GM19455 (cell line): Measurements from ENCODE around the gene CEBPB.
A peak's percentile ranks its signal among the peaks of the same experiment; 100 is the strongest.
"Not testable (repeated sequence)": the region's sequence is repeated elsewhere in the genome, so short reads cannot be mapped to it uniquely, and the experiment has no call there.

Experiments used
- ATAC-seq: cut with Tn5 transposase; IDR thresholded peaks from one replicate; pipeline ENCODE4 v1.9.1; 2021; ENCODE audit not compliant: unreplicated experiment

The CEBPB gene

DNA sequence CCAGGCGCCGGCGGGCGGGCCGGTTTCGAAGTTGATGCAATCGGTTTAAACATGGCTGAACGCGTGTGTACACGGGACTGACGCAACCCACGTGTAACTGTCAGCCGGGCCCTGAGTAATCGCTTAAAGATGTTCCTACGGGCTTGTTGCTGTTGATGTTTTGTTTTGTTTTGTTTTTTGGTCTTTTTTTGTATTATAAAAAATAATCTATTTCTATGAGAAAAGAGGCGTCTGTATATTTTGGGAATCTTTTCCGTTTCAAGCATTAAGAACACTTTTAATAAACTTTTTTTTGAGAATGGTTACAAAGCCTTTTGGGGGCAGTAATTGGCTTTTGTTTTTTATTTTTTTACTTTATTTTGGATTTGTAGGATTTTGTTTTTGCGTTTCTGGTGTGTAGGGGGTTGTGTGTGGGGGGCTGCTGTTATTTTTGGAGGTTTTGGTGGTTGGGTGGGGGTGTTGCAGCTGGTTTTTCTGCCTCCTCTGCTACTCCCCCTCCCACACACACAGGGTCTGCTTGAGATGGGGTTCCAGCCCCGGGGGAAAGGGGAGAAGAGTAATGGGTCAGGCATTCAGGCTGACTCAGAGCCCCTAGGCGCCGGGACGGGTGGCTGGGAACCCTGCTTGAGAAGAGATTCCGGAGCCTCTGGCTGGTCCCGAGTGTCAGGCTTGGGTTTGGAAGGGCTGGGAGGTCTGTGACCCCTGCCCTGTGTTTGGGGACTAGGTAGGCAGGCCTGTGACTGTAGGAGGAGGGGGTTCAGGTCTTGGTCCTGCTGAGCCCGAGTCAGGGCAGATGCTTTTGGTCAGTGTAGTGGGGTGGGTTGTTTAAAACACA is 2.0 kb downstream of the CEBPB start:
- peak; percentile 42 for ATAC-seq

DNA sequence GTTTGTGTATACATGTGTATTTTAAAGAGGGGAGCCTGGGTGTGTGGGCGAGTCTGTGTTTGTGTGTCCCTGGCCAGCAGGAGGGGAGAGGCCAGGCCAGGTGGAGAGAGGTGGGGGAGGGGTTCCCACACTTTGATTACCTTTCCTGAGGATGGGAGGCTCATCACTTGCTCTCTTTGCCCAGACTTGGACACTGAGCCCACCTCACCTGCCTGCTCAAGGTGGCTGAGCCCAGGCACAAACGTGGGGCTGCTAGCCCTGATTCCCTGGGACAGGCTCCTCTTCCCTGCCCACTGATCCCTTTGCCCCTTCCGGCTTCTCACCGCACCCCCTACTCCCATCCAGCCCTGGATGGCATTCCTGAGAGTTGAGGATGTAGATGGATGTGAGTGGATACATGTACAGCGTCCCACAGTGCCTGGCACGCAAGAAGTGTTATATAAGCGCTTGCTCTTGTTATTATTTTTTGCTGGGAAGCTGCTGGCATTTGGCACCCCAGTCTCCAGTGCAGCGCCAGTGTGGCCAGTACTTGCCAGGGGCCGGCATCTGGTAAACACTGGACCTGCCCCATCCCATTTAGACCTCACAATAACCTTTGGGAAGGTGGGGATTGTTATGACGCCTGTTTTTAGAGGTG is 2.7 kb downstream of the CEBPB start:
- ATAC-seq, result no peak

GRCh38 chr20:50193836-50194421 is 3.3 kb downstream of the CEBPB start:
- no peak for ATAC-seq

DNA sequence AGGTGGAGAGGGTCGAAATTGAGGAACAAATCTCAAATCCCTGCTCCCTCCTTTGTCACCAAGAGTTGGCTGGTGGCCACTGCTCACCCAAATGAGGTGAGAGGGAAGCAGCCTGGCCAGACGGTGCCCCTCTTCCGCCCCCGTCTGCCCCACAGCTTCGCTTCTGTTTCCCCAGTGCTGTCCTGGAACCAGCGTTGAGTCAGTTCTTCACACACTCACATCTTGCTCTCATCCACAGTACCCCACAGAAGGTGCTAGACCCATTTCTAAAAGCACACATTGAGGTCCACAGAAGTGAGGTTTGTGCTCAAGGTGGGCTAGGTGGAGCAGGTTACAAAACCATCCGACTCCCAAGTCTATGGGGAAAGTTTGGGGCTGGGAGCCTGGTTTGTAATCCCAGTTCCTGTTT is 3.8 kb downstream of the CEBPB start:
- ATAC-seq, result no peak

DNA sequence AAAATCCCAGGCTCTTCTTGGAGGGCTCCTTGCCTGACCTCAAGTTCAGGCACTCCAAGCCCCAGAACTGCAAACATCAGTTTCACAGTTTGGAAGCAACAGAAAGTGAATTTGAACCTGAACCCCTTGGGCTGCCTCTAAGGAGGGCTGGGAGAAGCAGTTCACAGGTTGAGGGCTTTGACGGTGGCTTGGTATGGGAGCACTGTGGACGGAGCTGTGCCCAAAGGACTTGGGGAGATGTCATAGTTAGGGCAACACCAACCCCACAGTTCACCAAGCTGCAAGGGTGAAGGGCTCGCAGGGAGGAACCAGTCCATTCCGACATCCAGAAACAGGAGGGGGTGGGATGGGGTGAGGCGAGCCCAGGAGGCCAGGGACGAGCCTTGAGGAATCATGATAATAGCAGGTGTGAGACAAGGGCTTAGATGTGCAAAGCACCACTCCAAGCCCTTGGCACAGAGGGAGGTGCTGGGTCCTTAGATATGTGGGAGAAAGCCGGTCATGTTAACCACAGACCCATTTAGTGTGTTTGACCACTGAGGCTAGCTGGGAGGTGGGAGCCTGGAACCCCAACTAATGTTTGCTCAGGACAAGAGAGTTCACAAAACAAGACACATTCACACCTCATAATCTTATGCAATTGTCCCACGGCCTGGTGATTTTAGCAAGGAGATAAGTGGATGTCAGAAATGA is 4.3 kb downstream of the CEBPB start:
- no peak for ATAC-seq

DNA sequence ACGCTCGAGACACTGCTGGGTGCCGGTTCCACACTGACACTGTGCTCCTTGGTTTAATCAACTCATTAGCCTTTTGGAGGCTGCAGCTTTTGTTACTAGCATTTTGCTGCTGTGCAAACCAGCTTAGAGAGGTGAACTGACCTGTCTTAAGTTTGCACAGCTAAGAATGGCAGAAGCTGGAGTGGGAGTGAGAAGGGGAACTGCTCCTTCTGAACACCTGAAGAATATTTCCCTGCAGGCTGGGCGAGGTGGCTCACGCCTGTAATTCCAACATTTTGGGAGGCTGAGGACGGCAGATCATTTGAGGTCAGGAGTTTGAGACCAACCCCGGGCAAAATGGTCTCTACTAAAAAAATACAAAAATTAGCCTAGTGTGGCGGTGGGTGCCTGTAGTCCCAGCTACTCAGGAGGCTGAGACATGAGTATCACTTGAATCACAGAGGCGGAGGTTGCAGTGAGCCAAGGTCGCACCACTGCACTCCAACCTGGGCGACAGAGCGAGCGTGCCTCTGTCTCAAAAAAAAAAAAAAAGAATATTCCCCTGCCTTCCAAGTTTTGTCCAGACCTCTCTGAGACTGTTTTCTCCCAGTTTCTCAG is 5.0 kb downstream of the CEBPB start:
- ATAC-seq, result no peak

DNA sequence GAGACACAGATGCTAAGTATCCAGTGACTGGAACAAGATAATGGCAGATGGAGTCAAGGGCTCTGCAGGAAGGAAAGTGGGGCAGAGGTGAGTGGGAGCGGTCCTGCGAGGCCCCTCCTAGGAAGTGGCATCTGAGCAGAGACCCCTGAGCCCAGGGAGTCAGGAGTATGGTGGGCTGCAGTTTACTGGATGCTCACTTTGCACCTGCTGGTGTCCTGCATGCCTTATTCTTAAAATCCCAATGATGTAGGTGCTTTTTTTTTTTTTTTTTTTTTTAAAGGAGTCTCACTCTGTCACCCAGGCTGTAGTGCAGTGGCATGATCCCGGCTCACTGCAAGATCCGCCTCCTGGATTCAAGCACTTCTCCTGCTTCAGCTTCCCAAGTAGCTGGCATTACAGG is 5.6 kb downstream of the CEBPB start:
- ATAC-seq, result no peak

- no peak for ATAC-seq
These were observed 6.3 kb downstream of the CEBPB start for GRCh38 chr20:50196896-50197295.

DNA sequence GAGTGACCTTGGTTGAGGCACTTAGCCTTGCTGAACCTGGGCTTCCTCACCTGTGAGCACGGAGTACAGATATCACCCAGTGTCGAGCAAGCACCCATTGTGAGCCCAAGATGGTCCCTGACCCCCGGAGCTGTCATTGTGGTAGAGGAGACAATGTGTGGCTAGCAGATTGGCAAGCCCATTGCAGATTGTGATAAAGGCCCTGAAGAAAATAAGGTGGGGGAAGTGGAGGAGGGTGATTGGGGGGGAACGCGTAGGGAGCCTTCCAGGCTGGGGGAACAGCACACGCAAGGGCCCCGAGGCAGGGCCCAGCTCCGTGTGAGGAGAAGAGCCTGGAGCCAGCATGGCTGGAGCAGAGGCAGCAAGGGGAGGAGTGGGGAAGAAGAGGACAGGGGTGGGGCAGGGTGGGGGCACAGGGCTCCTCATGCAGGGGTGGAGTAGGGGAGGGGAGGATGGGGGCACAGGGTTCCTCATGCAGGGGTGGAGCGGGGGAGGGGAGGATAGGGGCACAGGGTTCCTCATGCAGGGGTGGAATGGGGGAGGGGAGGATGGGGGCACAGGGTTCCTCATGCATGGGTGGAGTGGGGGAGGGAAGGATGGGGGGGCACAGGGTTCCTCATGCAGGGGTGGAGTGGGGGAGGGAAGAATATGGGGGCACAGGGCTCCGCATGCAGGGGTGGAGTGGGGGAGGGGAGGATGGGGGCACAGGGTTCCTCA is 7.0 kb downstream of the CEBPB start:
- ATAC-seq, result no peak

DNA sequence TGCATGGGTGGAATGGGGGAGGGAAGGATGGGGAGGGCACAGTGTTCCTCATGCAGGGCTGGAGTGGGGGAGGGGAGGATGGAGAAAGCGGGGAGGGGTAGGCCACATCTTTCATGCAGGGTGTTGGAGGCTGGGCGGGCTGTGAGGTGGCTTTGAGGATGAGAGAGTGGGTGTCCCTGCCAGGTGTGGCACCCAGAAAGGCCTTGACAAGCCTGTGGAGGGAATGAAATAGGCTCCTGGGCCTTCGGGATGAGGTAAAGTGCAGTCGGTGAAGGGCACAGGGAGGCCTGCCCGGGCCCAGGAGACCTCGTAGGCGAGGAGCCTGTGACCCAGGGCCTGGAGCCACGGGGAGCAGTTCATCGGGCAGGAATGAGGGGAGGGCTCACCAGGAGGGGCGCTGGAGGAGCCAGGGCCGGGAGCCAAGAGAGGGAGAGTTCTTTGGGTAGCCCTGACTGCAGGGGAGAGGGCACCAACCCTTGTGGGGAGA is 7.6 kb downstream of the CEBPB start:
- no peak for ATAC-seq

DNA sequence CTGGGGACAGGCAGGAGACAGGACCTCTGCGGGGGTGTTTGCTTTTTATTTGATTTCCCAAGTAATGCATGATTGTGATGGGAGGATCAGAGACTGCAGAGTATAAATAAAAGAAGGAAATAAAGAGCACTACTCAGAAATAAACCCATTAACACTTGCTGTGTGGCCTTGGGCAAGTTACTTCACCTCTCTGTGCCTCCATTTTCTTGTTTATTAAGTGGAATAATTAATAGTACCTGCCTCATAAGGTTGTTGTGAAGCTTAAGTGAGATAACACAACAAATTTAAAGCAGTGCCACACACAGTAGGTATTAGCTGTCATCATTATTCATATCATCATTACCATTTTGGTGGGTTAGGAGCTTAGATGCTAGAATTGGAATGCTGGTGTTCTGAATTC is 8.1 kb downstream of the CEBPB start:
- ATAC-seq, result no peak

DNA sequence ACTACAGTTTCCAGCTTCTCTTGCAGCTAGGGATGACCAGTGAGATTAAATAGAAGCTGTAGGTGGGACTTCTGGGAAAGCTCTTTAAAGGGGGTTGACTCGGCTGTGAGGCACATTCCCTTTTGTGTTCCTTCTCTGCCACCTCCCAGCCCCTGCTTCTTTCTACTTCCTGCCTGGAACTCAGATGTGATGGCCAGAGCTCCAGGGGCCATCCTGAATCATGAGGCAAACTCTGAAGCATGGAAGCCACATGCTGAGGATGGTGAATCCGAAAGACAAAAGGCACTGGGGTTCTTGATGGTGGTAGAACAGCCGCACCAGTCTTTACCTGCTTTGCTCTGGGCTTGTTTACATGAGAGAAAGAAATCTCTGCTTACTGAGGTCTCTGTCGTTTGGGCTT is 9.1 kb downstream of the CEBPB start:
- ATAC-seq, result no peak

DNA sequence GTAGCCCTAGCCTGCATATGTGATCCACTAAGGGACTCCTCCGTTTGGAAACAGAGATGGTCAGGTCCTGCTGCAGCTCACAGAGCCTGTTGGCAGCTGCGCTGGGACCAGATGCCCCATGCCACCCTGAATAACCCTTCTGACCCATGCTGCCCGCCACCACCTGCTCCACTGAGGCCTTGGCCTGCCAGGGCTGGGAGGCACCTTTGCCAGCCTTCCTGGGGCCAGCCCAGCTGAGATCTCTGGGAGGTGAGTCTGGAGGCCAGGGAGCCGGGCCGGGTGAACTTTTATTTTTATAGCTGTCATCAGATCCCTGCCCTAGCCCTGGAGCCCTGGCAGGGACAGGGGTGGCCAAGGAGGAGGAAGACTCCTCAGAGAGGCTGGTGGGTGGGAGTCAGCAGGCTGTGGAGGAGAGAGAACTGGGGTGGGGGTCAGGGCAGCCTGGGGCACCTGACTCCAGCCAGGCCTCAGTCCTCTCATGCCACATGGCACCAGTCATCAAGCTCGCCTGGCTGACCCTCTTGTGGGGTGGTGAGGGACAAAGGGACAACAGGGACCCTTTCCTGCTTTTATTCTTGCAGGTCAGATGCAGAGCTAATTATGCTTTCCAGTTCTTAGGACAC is 10.0 kb downstream of the CEBPB start:
- ATAC-seq, result no peak

DNA sequence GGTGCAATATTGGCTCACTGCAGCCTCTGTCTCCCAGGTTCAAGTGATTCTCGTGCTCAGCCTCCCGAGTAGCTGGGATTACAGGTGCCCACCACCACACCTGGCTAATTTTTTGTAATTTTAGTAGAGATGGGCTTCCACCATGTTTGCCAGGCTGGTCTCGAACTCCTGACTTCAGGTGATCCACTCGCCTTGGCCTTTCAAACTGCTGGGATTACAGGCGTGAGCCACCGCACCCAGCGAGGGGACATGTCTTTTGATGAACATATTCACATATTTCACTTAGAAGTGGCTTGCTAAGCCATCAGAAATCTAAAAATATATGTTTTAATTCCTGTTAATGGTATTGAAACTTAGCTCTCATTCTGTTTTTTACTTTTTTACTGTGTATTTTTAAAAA is 11.1 kb downstream of the CEBPB start:
- ATAC-seq, result not testable (repeated sequence)

DNA sequence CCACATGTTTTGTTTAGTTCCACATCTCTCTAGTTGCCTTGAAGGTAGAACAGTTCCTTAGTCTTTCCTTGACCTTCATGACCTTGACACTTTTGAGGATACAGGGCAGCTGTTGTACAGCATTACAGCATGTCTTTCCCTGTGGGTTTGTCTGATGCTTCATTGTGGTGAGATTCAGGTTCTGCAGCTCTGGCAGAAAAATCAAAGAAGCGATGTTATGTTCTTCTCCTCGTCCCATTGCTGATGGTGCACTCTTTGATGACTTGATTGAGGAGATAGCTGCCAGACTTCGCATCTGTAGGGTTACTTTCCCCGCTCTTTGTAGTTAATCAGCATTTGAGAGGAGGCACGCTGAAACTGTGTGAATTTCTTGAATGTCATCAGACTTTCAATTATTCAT is 12.0 kb downstream of the CEBPB start:
- ATAC-seq, result no peak

DNA sequence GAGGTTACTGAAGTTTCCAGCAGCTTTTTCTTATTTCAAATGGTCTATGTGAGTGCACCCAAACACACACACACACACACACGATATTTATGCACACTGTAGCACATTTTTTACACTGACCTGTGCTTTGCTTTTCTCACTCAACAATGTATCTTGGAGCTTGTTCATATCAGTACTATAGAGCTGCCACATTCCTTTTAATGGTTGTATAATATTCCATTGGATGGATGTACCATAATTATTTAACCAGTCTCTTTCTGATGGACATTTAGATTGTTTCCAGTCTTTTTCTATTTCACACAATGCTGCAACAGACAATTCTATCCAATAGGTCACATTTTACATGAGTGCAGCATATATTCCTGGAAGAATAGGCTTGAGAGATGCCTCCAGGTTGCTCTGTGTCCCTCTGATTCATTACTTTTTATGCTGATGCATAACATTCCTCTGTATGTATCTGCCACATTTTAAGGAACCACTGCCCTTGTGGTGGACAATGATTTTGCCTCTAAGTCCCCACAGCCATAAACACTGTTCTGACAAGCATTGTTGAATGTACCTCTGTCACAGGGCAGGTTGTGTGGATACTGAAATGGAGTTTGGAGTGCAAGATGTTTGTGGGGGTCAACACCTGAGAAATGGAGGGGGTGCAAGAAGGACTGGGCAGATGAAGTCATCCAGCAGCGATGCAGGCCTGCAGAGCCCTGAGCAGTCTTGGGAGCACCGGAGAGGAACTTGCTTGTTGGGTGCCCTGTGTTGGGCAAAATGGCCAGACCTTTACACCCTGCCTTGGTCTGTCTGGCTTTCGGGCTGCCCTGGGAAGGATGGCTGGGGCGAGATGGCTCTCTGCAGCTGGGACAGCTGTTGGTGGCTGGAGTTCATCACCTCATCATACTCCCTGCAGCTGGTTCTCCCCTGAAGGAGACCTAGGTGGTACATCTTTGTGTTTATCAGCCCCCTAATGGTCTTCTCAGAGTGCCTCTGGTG is 13.6 kb downstream of the CEBPB start:
- no peak for ATAC-seq

- no peak for ATAC-seq
These were observed 16.4 kb downstream of the CEBPB start for GRCh38 chr20:50207026-50207425.

GRCh38 chr20:50208085-50208491 is 17.5 kb downstream of the CEBPB start:
- ATAC-seq, result no peak

DNA sequence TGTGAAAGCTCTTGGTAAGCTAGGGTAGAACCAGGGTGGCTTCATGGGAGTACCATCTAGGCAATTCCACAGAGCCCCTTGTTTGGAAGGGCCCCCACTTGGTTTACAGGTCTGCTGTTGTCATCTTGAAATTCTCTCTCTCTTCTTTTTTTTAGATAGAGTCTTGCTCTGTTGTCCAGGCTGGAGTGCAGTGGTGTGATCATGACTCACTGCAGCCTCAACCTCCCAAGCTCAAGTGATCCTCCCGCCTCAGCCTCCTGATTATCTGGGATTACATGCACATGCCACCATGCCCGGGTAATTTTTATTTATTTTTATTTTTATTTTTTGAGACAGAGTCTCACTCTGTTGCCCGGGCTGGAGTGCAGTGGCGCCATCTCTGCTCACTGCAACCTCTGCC is 18.2 kb downstream of the CEBPB start:
- ATAC-seq, result not testable (repeated sequence)
